ENCODE data around the gene MBD1.
"Not testable (repeated sequence)": the region's sequence is repeated elsewhere in the genome, so short reads cannot be mapped to it uniquely, and the experiment has no call there.

Gene MBD1

GRCh38 chr18:50268022-50268747, 13.1 kb downstream of the MBD1 start:
- DNase-seq = peak; percentile 30

- peak; percentile 98 for DNase-seq
These were observed 15.0 kb downstream of the MBD1 start, which contains the start of gene CFAP53 for GRCh38 chr18:50266248-50266704. CFAP53 (minus strand) TSS chr18:50266495; CDS start chr18:50266404, 91 bp downstream.

GRCh38 chr18:50262977-50263376, 18.3 kb downstream of the MBD1 start:
- no peak for DNase-seq

GRCh38 chr18:50250935-50251334, 30.4 kb downstream of the MBD1 start:
- no peak for DNase-seq

GRCh38 chr18:50249576-50249975, 31.7 kb downstream of the MBD1 start:
- DNase-seq = no peak

- no peak for DNase-seq
These were observed 33.8 kb downstream of the MBD1 start for GRCh38 chr18:50247561-50247960.

- not testable (repeated sequence) for DNase-seq
These were observed 39.6 kb downstream of the MBD1 start for GRCh38 chr18:50241768-50242167.

- DNase-seq = peak; percentile 50
These were observed 41.2 kb downstream of the MBD1 start for GRCh38 chr18:50240080-50240563.

- no peak for DNase-seq
These were observed 48.9 kb downstream of the MBD1 start for GRCh38 chr18:50232419-50232818.

GRCh38 chr18:50231621-50232020, 49.7 kb downstream of the MBD1 start:
- peak; percentile 70 for DNase-seq

GRCh38 chr18:50220249-50220648, 61.1 kb downstream of the MBD1 start:
- DNase-seq = not testable (repeated sequence)
